ENCODE data around the gene RBMX2.

The RBMX2 gene

DNA sequence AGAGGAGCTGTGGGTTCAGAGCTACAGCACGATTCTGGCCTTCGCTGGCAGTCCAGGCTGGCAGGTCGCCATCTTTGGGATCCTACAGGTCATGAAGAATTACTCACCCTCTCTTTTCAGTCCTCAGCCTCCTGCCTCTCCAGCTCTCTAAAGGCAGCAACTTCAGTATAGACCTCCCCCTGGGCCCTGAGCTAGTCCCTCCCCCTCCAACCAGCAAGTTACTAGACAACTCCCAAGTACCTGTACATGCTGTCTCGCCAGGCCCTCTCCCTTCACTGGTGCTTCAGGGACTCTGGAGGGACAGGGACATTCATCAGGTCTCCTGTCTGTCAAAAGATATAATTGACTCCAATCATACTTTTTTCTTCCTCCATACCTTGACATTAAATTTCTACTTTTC is 16.3 kb upstream of the RBMX2 start, which contains the start of gene GPR119:
Gene GPR119 (minus strand): TSS at position 155 of the 400 bp plus-strand sequence. CDS start 227 bp downstream, outside the sequence.
- Histone ChIP-seq H4K20me1 (ENCODE audit: insufficient read depth, low read length) (no peaks in the 10 kb centered on the region), H2AFZ (ENCODE audit: low read depth, low read length) (no peak within 1 kb of the TSS), H3K36me3 (ENCODE audit: insufficient read depth, low read length) (no peaks in the 10 kb centered on the region), H3K9ac (ENCODE audit: low read depth, low read length) (no peak within 1 kb of the TSS), H3K27ac (ENCODE audit: low read length) (no peak within 1 kb of the TSS), H3K4me3 (ENCODE audit: low read depth in 1 of 2, low read length in 2 of 2) (no peak within 1 kb of the TSS), H3K27me3 (ENCODE audit: insufficient read depth, low read length, poor library complexity) (no peaks in the 10 kb centered on the region), H3K4me1 (ENCODE audit: insufficient read depth, low read length) (no peaks in the 10 kb centered on the region), H3K79me2 (ENCODE audit: insufficient read depth, low read length) (no peaks in the 10 kb centered on the region), H3K9me3 (ENCODE audit: insufficient read depth, low read length, severe bottlenecking) (no peaks in the 10 kb centered on the region), H3K4me2 (ENCODE audit: insufficient read depth, low read length) (no peak within 1 kb of the TSS)
- TF ChIP-seq, protein P1, sequence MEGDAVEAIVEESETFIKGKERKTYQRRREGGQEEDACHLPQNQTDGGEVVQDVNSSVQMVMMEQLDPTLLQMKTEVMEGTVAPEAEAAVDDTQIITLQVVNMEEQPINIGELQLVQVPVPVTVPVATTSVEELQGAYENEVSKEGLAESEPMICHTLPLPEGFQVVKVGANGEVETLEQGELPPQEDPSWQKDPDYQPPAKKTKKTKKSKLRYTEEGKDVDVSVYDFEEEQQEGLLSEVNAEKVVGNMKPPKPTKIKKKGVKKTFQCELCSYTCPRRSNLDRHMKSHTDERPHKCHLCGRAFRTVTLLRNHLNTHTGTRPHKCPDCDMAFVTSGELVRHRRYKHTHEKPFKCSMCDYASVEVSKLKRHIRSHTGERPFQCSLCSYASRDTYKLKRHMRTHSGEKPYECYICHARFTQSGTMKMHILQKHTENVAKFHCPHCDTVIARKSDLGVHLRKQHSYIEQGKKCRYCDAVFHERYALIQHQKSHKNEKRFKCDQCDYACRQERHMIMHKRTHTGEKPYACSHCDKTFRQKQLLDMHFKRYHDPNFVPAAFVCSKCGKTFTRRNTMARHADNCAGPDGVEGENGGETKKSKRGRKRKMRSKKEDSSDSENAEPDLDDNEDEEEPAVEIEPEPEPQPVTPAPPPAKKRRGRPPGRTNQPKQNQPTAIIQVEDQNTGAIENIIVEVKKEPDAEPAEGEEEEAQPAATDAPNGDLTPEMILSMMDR (IDR thresholded peaks at IDR 0.05; ENCODE audit: borderline replicate concordance, extremely low read depth, low read length, poor library complexity, severe bottlenecking), result no peak
- no peak for TF ChIP-seq EZH2 (IDR thresholded peaks at IDR 0.05; ENCODE audit: borderline replicate concordance, low read depth, low read length, severe bottlenecking)
- DNase-seq, result no peak
- no peak for ATAC-seq (ENCODE audit: insufficient read depth, low read depth)

DNA sequence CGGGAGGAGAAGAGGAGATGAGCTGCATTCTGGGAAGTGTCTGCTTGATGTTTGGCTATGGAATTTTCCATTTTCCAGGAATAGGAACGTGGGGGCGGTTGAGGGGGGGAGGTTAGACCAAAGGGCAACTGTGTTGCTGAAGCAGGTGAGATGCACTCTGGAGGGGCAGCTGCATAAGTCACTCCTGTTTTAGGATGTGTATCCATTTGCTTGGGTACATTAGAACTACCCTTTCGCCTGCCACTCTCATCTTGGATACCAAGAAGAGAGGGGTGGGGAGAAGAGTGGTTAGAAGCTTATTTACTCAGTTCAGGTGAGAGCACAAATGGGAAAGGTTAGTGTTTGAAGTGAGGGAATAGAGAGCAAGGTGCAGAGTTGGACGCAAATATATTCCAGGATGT is 15.4 kb upstream of the RBMX2 start:
- TF ChIP-seq, protein P1 (IDR thresholded peaks at IDR 0.05; ENCODE audit: borderline replicate concordance, extremely low read depth, low read length, poor library complexity, severe bottlenecking), result no peak
- TF ChIP-seq EZH2 (IDR thresholded peaks at IDR 0.05; ENCODE audit: borderline replicate concordance, low read depth, low read length, severe bottlenecking), result no peak
- Histone ChIP-seq H2AFZ (ENCODE audit: low read depth, low read length) (no peak overlapping the region), H3K4me1 (ENCODE audit: insufficient read depth, low read length) (no peaks in the 10 kb centered on the region), H3K79me2 (ENCODE audit: insufficient read depth, low read length) (no peaks in the 10 kb centered on the region), H3K27me3 (ENCODE audit: insufficient read depth, low read length, poor library complexity) (no peaks in the 10 kb centered on the region), H3K9me3 (ENCODE audit: insufficient read depth, low read length, severe bottlenecking) (no peaks in the 10 kb centered on the region), H3K27ac (ENCODE audit: low read length) (no peak overlapping the region), H3K9ac (ENCODE audit: low read depth, low read length) (no peak overlapping the region), H3K4me2 (ENCODE audit: insufficient read depth, low read length) (no peak overlapping the region), H3K36me3 (ENCODE audit: insufficient read depth, low read length) (no peaks in the 10 kb centered on the region), H4K20me1 (ENCODE audit: insufficient read depth, low read length) (no peaks in the 10 kb centered on the region), H3K4me3 (ENCODE audit: low read depth in 1 of 2, low read length in 2 of 2) (no peak overlapping the region)
- no peak for DNase-seq
- no peak for ATAC-seq (ENCODE audit: insufficient read depth, low read depth)

DNA sequence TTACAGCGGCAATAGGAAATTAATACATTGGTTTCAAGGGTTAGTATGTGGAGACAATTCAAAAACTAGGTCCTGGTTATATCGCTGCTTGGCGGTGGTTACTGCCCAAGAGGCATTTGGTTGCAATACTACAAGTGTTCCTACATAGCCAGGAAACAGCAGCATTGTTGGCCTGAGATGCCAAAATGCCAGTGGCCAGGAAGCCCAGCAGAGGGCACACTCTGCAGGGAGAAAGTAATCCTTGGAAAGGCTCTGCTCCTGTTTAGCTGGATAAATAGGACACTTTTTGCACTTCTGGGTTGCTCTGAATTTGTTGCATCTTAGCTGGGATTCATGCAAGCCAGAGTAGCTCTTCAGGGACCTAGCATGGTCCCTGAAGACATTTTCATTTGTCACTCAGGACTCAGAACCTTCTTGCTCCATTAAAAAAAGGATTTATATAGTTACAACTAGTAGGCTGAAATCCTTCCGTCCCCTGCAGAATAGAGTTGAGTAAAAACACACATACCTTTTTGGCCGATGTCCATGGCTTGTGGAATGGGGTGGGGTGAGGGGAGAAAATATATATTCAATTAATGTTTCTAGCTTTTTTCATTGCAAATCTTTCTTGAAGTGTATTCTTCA is 8.2 kb upstream of the RBMX2 start:
- H3K36me3 ChIP-seq (ENCODE audit: insufficient read depth, low read length), result no peaks in the 10 kb centered on the region
- H3K9ac ChIP-seq (ENCODE audit: low read depth, low read length), result no peak overlapping the region
- H3K27me3 ChIP-seq (ENCODE audit: insufficient read depth, low read length, poor library complexity), result no peaks in the 10 kb centered on the region
- no peak overlapping the region for H2AFZ ChIP-seq (ENCODE audit: low read depth, low read length)
- no peak overlapping the region for H3K27ac ChIP-seq (ENCODE audit: low read length)
- no peak overlapping the region for H3K4me2 ChIP-seq (ENCODE audit: insufficient read depth, low read length)
- peak; percentile 14 for DNase-seq
- no peaks in the 10 kb centered on the region for H3K4me1 ChIP-seq (ENCODE audit: insufficient read depth, low read length)
- no peaks in the 10 kb centered on the region for H3K9me3 ChIP-seq (ENCODE audit: insufficient read depth, low read length, severe bottlenecking)
- no peak for ATAC-seq (ENCODE audit: insufficient read depth, low read depth)
- no peaks in the 10 kb centered on the region for H3K79me2 ChIP-seq (ENCODE audit: insufficient read depth, low read length)
- TF ChIP-seq, protein P1 (IDR thresholded peaks at IDR 0.05; ENCODE audit: borderline replicate concordance, extremely low read depth, low read length, poor library complexity, severe bottlenecking), result peak; percentile 67
- no peak for TF ChIP-seq EZH2 (IDR thresholded peaks at IDR 0.05; ENCODE audit: borderline replicate concordance, low read depth, low read length, severe bottlenecking)
- H4K20me1 ChIP-seq (ENCODE audit: insufficient read depth, low read length), result no peaks in the 10 kb centered on the region
- no peak overlapping the region for H3K4me3 ChIP-seq (ENCODE audit: low read depth in 1 of 2, low read length in 2 of 2)

Measured in DND-41 (cell line).